CD4-positive, alpha-beta T cell treated with Interleukin-21 for 1 hour (primary cell): ENCODE results near the gene SOX30.

ENCODE experiments used
- DNase-seq: peaks from one replicate; pipeline ENCODE4 v3.0.0-alpha.2; 2020

Gene SOX30

GRCh38 chr5:157607371-157608161 is 44.7 kb downstream of the SOX30 start:
- DNase-seq = peak; percentile 62

- DNase-seq = no peak
Observed at GRCh38 chr5:157606046-157606445, 46.2 kb downstream of the SOX30 start.

- DNase-seq = peak; percentile 78
Observed at GRCh38 chr5:157603333-157604190, 48.7 kb downstream of the SOX30 start.

GRCh38 chr5:157602505-157602904 is 49.7 kb downstream of the SOX30 start:
- no peak for DNase-seq

GRCh38 chr5:157600252-157600651 is 52.0 kb downstream of the SOX30 start:
- no peak for DNase-seq

- DNase-seq = no peak
Observed at GRCh38 chr5:157599565-157599964, 52.7 kb downstream of the SOX30 start.

GRCh38 chr5:157598350-157598936 is 53.8 kb downstream of the SOX30 start:
- no peak for DNase-seq

GRCh38 chr5:157597277-157597676 is 55.0 kb downstream of the SOX30 start:
- no peak for DNase-seq

- DNase-seq = peak; percentile 44
Observed at GRCh38 chr5:157596487-157596886, 55.8 kb downstream of the SOX30 start.

- no peak for DNase-seq
Observed at GRCh38 chr5:157594675-157595459, 57.4 kb downstream of the SOX30 start.

GRCh38 chr5:157594257-157594656 is 58.0 kb downstream of the SOX30 start:
- no peak for DNase-seq

- DNase-seq = no peak
Observed at GRCh38 chr5:157593052-157593757, 59.0 kb downstream of the SOX30 start.

- no peak for DNase-seq
Observed at GRCh38 chr5:157592594-157592993, 59.6 kb downstream of the SOX30 start.

- DNase-seq = no peak
Observed at GRCh38 chr5:157590478-157590877, 61.8 kb downstream of the SOX30 start.

GRCh38 chr5:157584628-157585027 is 67.6 kb downstream of the SOX30 start:
- no peak for DNase-seq

GRCh38 chr5:157582731-157583620 is 69.3 kb downstream of the SOX30 start:
- DNase-seq = no peak

GRCh38 chr5:157581901-157582300 is 70.3 kb downstream of the SOX30 start:
- no peak for DNase-seq

- DNase-seq = no peak
Observed at GRCh38 chr5:157578079-157578780, 74.0 kb downstream of the SOX30 start.

GRCh38 chr5:157576678-157577077 is 75.6 kb downstream of the SOX30 start:
- DNase-seq = no peak
